Endothelial cell of umbilical vein (primary cell): Measurements from ENCODE around the gene KRTAP9-8.

Experiments used
- EZH2 ChIP-seq: IDR thresholded peaks from 2 replicates; pipeline ENCODE4 v1.6.1; 2012; ENCODE audit warnings: borderline replicate concordance, low read depth, mild to moderate bottlenecking, moderate library complexity, low read length, inconsistent platforms; ENCODE audit not compliant: severe bottlenecking
- GATA2 ChIP-seq: IDR thresholded peaks from 2 replicates; pipeline ENCODE4 v1.7.0; 2011; ENCODE audit warnings: low read depth, mild to moderate bottlenecking, moderate library complexity, mixed read lengths, low read length; ENCODE audit not compliant: insufficient read length, insufficient read depth
- JUN ChIP-seq: IDR thresholded peaks from 2 replicates; pipeline ENCODE4 v1.6.1; 2011; ENCODE audit warnings: borderline replicate concordance, low read depth; ENCODE audit not compliant: insufficient read length, insufficient read depth
- MYC ChIP-seq: IDR thresholded peaks from one replicate; pipeline ENCODE4 v1.6.1; 2011; ENCODE audit warnings: mild to moderate bottlenecking, low read depth, low read length
- POLR2A ChIP-seq: IDR thresholded peaks from 2 replicates; pipeline ENCODE4 v1.6.1; 2012; ENCODE audit warnings: low read depth, mild to moderate bottlenecking, control low read depth, low read length
- POLR2AphosphoS5 ChIP-seq: IDR thresholded peaks from 2 replicates; pipeline ENCODE4 v1.6.1; 2012; ENCODE audit warnings: low read depth, mild to moderate bottlenecking, control low read depth, low read length, moderate library complexity; ENCODE audit not compliant: insufficient read depth
- TF ChIP-seq, protein P1 (sequence below), 2 donors: IDR thresholded peaks; 1 replicate in 1 of 2; 2 replicates in 1 of 2; pipeline ENCODE4 v1.5.1; 2011; ENCODE audit warnings: low read length in 2 of 2, mild to moderate bottlenecking in 2 of 2, moderate library complexity in 2 of 2, control low read depth in 1 of 2, inconsistent platforms in 1 of 2, low read depth in 1 of 2; ENCODE audit not compliant: insufficient read depth in 1 of 2; ENCODE audit errors: extremely low read depth in 1 of 2

DNA sequence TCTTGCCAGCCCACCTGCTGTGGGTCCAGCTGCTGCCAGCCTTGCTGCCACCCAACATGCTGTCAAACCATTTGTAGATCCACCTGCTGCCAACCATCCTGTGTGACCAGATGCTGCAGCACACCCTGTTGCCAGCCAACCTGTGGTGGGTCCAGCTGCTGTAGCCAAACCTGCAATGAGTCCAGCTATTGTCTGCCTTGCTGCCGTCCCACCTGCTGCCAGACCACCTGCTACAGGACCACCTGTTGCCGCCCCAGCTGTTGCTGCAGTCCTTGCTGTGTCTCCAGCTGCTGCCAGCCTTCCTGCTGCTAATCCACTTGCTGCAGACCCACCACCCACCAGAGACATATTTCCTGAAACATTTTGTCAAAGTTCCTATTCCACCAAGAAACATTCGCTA, 47.5 kb upstream of the KRTAP9-8 start:
- no peak for TF ChIP-seq POLR2A
- TF ChIP-seq, protein P1, sequence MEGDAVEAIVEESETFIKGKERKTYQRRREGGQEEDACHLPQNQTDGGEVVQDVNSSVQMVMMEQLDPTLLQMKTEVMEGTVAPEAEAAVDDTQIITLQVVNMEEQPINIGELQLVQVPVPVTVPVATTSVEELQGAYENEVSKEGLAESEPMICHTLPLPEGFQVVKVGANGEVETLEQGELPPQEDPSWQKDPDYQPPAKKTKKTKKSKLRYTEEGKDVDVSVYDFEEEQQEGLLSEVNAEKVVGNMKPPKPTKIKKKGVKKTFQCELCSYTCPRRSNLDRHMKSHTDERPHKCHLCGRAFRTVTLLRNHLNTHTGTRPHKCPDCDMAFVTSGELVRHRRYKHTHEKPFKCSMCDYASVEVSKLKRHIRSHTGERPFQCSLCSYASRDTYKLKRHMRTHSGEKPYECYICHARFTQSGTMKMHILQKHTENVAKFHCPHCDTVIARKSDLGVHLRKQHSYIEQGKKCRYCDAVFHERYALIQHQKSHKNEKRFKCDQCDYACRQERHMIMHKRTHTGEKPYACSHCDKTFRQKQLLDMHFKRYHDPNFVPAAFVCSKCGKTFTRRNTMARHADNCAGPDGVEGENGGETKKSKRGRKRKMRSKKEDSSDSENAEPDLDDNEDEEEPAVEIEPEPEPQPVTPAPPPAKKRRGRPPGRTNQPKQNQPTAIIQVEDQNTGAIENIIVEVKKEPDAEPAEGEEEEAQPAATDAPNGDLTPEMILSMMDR (IDR thresholded peaks at IDR 0.05; ENCODE audit: extremely low read depth in 1 of 2, insufficient read depth in 1 of 2, low read depth in 1 of 2, low read length in 2 of 2) = no peak
- no peak for TF ChIP-seq MYC
- TF ChIP-seq EZH2 = no peak
- no peak for TF ChIP-seq POLR2AphosphoS5
- TF ChIP-seq JUN = no peak
- no peak for TF ChIP-seq GATA2
